IPS DF 6.9 (cell line): Measurements from ENCODE around the gene CYP2C18.
"Not testable (repeated sequence)": the region's sequence is repeated elsewhere in the genome, so short reads cannot be mapped to it uniquely, and the experiment has no call there.

ENCODE experiments used
- DNase-seq: peaks from one replicate; pipeline ENCODE4 v3.0.0-alpha.2; 2013; ENCODE audit warnings: low read depth, low spot score
- H3K27ac ChIP-seq: one replicate; pipeline ENCODE4 v1.5.1; 2013; ENCODE audit warnings: low read length, control low read depth
- H3K27me3 ChIP-seq: 2 replicates; pipeline ENCODE4 v1.6.1; 2013; ENCODE audit warnings: mild to moderate bottlenecking, low read length; ENCODE audit not compliant: control insufficient read depth, insufficient read depth
- H3K36me3 ChIP-seq: 2 replicates; pipeline ENCODE4 v1.6.1; 2013; ENCODE audit warnings: low read length; ENCODE audit not compliant: control insufficient read depth, insufficient read depth
- H3K4me1 ChIP-seq: 2 replicates; pipeline ENCODE4 v1.6.1; 2013; ENCODE audit warnings: low read length; ENCODE audit not compliant: control insufficient read depth, insufficient read depth
- H3K4me3 ChIP-seq: 2 replicates; pipeline ENCODE4 v1.5.1; 2013; ENCODE audit warnings: mild to moderate bottlenecking, low read length
- H3K9me3 ChIP-seq: 2 replicates; pipeline ENCODE4 v1.6.1; 2013; ENCODE audit warnings: low read length, inconsistent platforms; ENCODE audit not compliant: control insufficient read depth, insufficient read depth
- WGBS: extraction: QIAGEN DNeasy Blood & Tissue Kit; methylation state at CpG from one replicate; pipeline ENCODE4 v1.1.7; 2013; ENCODE audit warnings: mixed read lengths, missing lambda C conversion rate; ENCODE audit not compliant: insufficient read length, insufficient coverage; 5-methylcytosine and 5-hydroxymethylcytosine counted together

CYP2C18 gene

DNA sequence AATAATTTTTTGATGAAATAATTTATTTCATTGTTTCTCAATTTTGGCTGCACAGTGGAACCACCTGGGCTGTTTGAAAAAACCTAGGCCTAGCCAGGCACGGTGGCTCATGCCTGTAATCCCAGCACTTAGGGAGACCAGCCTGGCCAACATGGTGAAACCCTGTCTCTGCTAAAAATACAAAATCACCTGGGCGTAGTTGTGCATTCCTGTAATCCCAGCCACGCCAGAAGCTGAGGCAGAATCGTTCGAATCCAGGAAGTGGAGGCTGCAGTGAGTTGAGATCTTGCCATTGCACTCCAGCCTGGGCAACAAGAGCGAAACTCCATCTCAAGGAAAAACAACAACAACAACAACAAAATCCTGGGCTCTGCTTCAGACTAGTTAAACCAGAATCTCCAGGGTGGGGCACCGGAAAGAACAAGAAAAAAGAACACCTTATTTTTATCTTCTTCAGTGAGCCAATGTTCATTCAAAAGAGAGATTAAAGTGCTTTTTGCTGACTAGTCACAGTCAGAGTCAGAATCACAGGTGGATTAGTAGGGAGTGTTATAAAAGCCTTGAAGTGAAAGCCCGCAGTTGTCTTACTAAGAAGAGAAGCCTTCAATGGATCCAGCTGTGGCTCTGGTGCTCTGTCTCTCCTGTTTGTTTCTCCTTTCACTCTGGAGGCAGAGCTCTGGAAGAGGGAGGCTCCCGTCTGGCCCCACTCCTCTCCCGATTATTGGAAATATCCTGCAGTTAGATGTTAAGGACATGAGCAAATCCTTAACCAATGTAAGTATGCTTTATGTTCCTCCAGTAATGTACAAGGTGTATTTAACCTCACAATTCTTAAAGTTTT is at the start of gene CYP2C18:
TSS of gene CYP2C18 (plus strand) at position 516 of the 841 bp plus-strand sequence. CDS start at position 607, 91 bp downstream.
- Histone ChIP-seq H3K4me3 (no peak within 1 kb of the TSS), H3K4me1 (no peaks in the 10 kb centered on the region), H3K9me3 (no peaks in the 10 kb centered on the region), H3K27ac (no peak within 1 kb of the TSS), H3K36me3 (no peaks in the 10 kb centered on the region), H3K27me3 (no peaks in the 10 kb centered on the region)
- no CpG with 5 or more reads among the region's 10 CpGs for WGBS
- no peak for DNase-seq

DNA sequence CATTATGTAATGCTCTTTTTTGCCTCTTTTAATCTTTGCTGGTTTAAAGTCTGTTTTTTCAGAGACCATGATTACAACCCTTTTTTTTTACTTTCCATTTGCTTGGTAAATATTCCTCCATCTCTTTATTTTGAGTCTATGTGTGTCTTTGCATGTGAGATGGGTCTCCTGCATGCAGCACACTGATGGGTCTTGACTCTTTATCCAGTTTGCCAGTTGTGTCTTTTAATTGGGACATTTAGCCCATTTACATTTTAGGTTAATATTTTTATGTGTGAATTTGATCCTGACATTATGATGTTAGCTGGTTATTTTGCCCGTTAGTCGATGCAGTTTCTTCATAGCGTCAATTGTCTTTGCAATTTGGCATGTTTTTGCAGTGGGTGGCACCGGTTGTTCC is 45.4 kb upstream of the CYP2C18 start:
- not testable (repeated sequence) for H3K4me1 ChIP-seq, H3K27me3 ChIP-seq, H3K36me3 ChIP-seq, H3K27ac ChIP-seq, H3K4me3 ChIP-seq, DNase-seq, H3K9me3 ChIP-seq
- WGBS: no CpG with 5 or more reads among the region's 4 CpGs

- Histone ChIP-seq H3K4me1 (no peaks in the 10 kb centered on the region), H3K4me3 (no peak overlapping the region), H3K27ac (no peak overlapping the region), H3K36me3 (no peaks in the 10 kb centered on the region), H3K9me3 (no peaks in the 10 kb centered on the region), H3K27me3 (no peaks in the 10 kb centered on the region)
- WGBS: no CpG with 5 or more reads among the region's 8 CpGs
- DNase-seq: no peak
These were observed 43.6 kb upstream of the CYP2C18 start for GRCh38 chr10:94639902-94640301.

DNA sequence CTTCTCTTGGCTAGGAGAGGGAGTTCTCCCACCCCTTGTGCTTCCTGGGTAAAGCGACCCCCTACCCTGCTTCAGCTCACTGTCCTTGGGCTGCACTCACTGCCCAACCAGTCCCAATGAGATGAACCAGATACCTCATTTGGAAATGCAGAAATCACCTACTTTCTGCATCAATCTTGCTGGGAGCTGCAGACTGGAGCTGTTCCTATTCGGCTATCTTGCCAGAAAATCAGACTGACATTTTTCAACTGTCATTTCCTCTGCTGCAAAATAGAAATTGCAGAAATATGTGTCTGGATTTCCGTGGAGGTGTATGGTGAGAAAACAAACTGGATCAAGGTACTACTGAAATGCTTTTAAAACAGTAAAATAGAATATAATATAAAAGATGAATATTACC is 43.0 kb upstream of the CYP2C18 start:
- H3K4me1 ChIP-seq: no peaks in the 10 kb centered on the region
- H3K9me3 ChIP-seq: no peaks in the 10 kb centered on the region
- no CpG with 5 or more reads among the region's 3 CpGs for WGBS

GRCh38 chr10:94641480-94641879 is 42.0 kb upstream of the CYP2C18 start:
- Histone ChIP-seq H3K27ac (no peak overlapping the region), H3K27me3 (no peaks in the 10 kb centered on the region), H3K4me1 (no peaks in the 10 kb centered on the region), H3K4me3 (no peak overlapping the region), H3K9me3 (no peaks in the 10 kb centered on the region), H3K36me3 (no peaks in the 10 kb centered on the region)
- DNase-seq: no peak
- WGBS: no CpG with 5 or more reads among the region's 4 CpGs

More for the DNA sequence above, 43.0 kb upstream of the CYP2C18 start:
- Histone ChIP-seq H3K27me3 (no peaks in the 10 kb centered on the region), H3K36me3 (no peaks in the 10 kb centered on the region), H3K27ac (no peak overlapping the region), H3K4me3 (no peak overlapping the region; the same call in 1 of the 2 replicates)
- no peak for DNase-seq

- Histone ChIP-seq H3K27me3 (no peaks in the 10 kb centered on the region), H3K4me3 (no peak overlapping the region), H3K27ac (no peak overlapping the region), H3K9me3 (no peaks in the 10 kb centered on the region), H3K4me1 (no peaks in the 10 kb centered on the region), H3K36me3 (no peaks in the 10 kb centered on the region)
- DNase-seq: no peak
- no CpG with 5 or more reads among the region's 1 CpG for WGBS
These were observed 39.2 kb upstream of the CYP2C18 start for GRCh38 chr10:94644352-94644751.

DNA sequence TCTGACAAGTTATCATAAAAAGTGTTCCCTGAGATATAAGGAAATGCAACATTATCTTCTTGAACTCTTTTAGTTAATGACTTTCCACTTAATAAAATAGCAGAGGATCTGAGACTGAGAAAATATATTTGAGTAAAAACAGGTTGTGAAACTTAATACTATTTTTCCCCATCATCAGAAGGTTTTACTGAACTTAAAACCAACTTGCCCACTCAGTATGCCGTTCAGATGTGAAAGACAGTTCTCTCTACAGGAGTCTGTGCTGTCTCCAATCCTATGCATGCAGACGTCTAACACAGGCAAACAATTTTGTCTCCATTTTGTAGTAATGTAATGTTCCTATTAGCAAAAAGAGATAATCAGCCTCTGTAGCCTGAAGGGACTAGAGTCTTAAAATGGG is 38.2 kb upstream of the CYP2C18 start:
- H3K27me3 ChIP-seq: no peaks in the 10 kb centered on the region

GRCh38 chr10:94655201-94655600 is 28.3 kb upstream of the CYP2C18 start:
- H3K27me3 ChIP-seq, H3K36me3 ChIP-seq, H3K27ac ChIP-seq, H3K4me1 ChIP-seq, DNase-seq, H3K4me3 ChIP-seq, H3K9me3 ChIP-seq: not testable (repeated sequence)

More for the DNA sequence above, 38.2 kb upstream of the CYP2C18 start:
- Histone ChIP-seq H3K27ac (no peak overlapping the region), H3K36me3 (no peaks in the 10 kb centered on the region), H3K4me1 (no peaks in the 10 kb centered on the region), H3K9me3 (no peaks in the 10 kb centered on the region), H3K4me3 (no peak overlapping the region)
- DNase-seq: no peak
- WGBS: no CpG with 5 or more reads among the region's 2 CpGs

DNA sequence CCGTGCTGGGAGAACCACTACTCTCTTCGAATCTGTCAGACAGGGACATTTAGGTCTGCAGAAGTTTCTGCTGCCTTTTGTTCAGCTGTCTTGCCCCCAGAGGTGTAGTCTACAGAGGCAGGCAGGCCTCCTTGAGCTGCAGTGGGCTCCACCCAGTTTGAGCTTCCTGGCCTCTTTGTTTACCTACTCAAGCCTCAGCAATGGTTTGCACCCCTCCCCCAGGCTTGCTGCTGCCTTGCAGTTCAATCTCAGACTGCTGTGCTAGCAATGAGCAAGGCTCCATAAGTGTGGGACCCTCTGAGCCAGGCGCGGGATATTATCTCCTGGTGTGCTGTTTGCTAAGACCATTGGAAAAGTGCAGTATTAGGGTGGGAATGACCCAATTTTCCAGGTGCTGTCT is 20.5 kb upstream of the CYP2C18 start:
- H3K27me3 ChIP-seq, DNase-seq, H3K4me3 ChIP-seq, H3K4me1 ChIP-seq, H3K36me3 ChIP-seq, H3K9me3 ChIP-seq, H3K27ac ChIP-seq: not testable (repeated sequence)
- no CpG with 5 or more reads among the region's 4 CpGs for WGBS

DNA sequence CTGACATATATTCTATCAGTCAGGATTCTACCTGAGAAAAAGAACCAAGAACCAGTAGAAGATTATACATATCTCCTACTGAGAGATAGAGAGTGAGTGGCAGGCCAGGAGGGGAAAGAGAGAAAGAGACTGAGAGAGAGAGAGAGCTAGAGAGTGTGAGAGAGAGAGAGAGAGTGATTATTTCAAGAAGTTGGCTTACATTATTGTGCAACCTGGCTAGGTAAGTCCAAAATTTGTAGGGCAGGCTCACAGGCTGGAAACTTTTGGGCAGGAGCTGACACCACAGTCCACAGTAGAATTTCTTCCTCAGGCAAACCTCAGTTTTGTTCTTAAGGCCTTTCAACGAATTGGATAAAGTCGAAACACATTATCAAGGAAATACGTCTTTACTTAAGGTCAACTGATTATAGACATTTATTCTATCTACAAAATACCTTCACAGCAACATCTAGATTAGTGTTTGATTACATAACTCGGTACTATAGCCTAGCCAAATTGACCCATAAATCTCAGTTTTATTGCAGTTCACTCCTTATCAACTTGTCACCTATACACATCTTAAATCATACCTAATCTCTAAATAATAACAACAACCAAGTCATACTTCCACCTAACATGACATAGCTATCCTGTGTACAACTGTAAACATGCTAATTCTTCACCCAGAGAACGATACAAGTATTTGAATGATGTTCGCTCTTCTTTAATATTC is 17.0 kb upstream of the CYP2C18 start:
- 0 out of 2 replicates have a peak, but pooled peaks cover 1% of the 10 kb centered on the region for H3K4me1 ChIP-seq
- H3K9me3 ChIP-seq: no peaks in the 10 kb centered on the region
- no peaks in the 10 kb centered on the region for H3K36me3 ChIP-seq
- DNase-seq: no peak
- no peak overlapping the region for H3K4me3 ChIP-seq
- whole genome bisulfite sequencing: no CpG with 5 or more reads among the region's 6 CpGs
- no peaks in the 10 kb centered on the region for H3K27me3 ChIP-seq
- no peak overlapping the region for H3K27ac ChIP-seq
